GM12878 (cell line): ENCODE results near the gene NPM1.

ENCODE experiments used
- CTCF ChIP-seq, 3 experiments: IDR thresholded peaks in 2 of 3; conservative IDR thresholded peaks in 1 of 3; 2 replicates each; pipeline ENCODE4 v1.5.1; 2011; ENCODE audit warnings: low read depth in 3 of 3, low read length in 3 of 3, mild to moderate bottlenecking in 3 of 3, control low read depth in 2 of 3, moderate library complexity in 2 of 3, inconsistent platforms in 1 of 3, mixed read lengths in 1 of 3; ENCODE audit not compliant: control insufficient read depth in 2 of 3, insufficient read depth in 1 of 3; ENCODE audit errors: extremely low read depth in 1 of 3
- MTA3 ChIP-seq: IDR thresholded peaks from 2 replicates; pipeline ENCODE4 v1.6.1; 2012; ENCODE audit warnings: low read length, inconsistent platforms, borderline replicate concordance
- NFYB ChIP-seq: IDR thresholded peaks from 2 replicates; pipeline ENCODE4 v1.6.1; 2011; ENCODE audit warnings: low read depth, mild to moderate bottlenecking, low read length, improper control_type of control experiment, moderate library complexity; ENCODE audit not compliant: insufficient read depth
- RAD51 ChIP-seq: fragments of 450-650 bp; IDR thresholded peaks from 2 replicates; pipeline ENCODE4 v1.6.1; 2016; ENCODE audit warnings: moderate library complexity, mild to moderate bottlenecking, inconsistent platforms
- USF1 ChIP-seq: IDR thresholded peaks from 2 replicates; pipeline ENCODE4 v1.6.1; 2011; ENCODE audit warnings: borderline replicate concordance, low read depth, mild to moderate bottlenecking, moderate library complexity, mixed read lengths, low read length; ENCODE audit not compliant: insufficient read depth; ENCODE audit errors: extremely low read length
- USF2 ChIP-seq: IDR thresholded peaks from 2 replicates; pipeline ENCODE4 v1.6.1; 2011; ENCODE audit warnings: low read depth, low read length, improper control_type of control experiment, borderline replicate concordance

GRCh38 chr5:171453988-171454387 is 66.3 kb downstream of the NPM1 start:
- no peak for TF ChIP-seq NFYB
- TF ChIP-seq MTA3: no peak
- TF ChIP-seq USF1: no peak
- TF ChIP-seq CTCF (IDR thresholded peaks at IDR 0.05 in 2 of 3, conservative IDR thresholded peaks at IDR 0.05 in 1 of 3; ENCODE audit: control insufficient read depth in 2 of 3, extremely low read depth in 1 of 3, insufficient read depth in 1 of 3, low read depth in 3 of 3, low read length in 3 of 3): no peak
- TF ChIP-seq USF2: no peak
- TF ChIP-seq RAD51: no peak
